GM23338 (cell line): Measurements from ENCODE around the gene COL15A1. TPM values are rescaled to one million over a fixed set of nuclear protein-coding genes. Genes with fewer than 3 reads are reported as not detected.

ENCODE experiments used
- ATAC-seq: fragments of 200-7000 bp; cut with Tn5 transposase; 3 replicates; pipeline ENCODE4 v1.9.1; 2020
- DNase-seq: peaks from one replicate; pipeline ENCODE4 v3.0.0-alpha.2; 2015; ENCODE audit warnings: low spot score
- H2AFZ ChIP-seq: fragments of 200-600 bp; sonication (generic); 2 replicates; pipeline ENCODE4 v1.8.0; 2016; ENCODE audit warnings: antibody characterized with exemption, mild to moderate bottlenecking, moderate library complexity
- H3F3A ChIP-seq: fragments of 200-600 bp; sonication (generic); replicated peaks from 2 replicates; pipeline ENCODE4 v1.8.0; 2017; ENCODE audit warnings: antibody characterized with exemption, mixed run types, low read depth
- H3K27ac ChIP-seq: fragments of 200-600 bp; sonication (generic); 2 replicates; pipeline ENCODE4 v1.6.1; 2016; ENCODE audit warnings: low read depth
- H3K27me3 ChIP-seq: fragments of 200-600 bp; sonication (generic); 2 replicates; pipeline ENCODE4 v1.8.0; 2016; ENCODE audit warnings: mild to moderate bottlenecking, mixed run types, moderate library complexity; ENCODE audit not compliant: insufficient read depth
- H3K36me3 ChIP-seq: fragments of 200-600 bp; sonication (generic); 2 replicates; pipeline ENCODE4 v1.8.0; 2016; ENCODE audit warnings: mild to moderate bottlenecking; ENCODE audit not compliant: insufficient read depth
- H3K4me1 ChIP-seq: fragments of 200-600 bp; sonication (generic); 2 replicates; pipeline ENCODE4 v1.8.0; 2016; ENCODE audit warnings: mild to moderate bottlenecking, moderate library complexity; ENCODE audit not compliant: insufficient read depth
- H3K4me2 ChIP-seq: fragments of 200-600 bp; sonication (generic); 2 replicates; pipeline ENCODE4 v1.7.1; 2017; ENCODE audit warnings: mixed run types
- H3K4me3 ChIP-seq: fragments of 200-600 bp; sonication (generic); 2 replicates; pipeline ENCODE4 v1.6.1; 2016; ENCODE audit warnings: mixed run types
- H3K79me2 ChIP-seq: fragments of 200-600 bp; sonication (generic); replicated peaks from 2 replicates; pipeline ENCODE4 v1.8.0; 2017; ENCODE audit warnings: mild to moderate bottlenecking; ENCODE audit not compliant: insufficient read depth
- H3K9me2 ChIP-seq: fragments of 200-600 bp; sonication (generic); 2 replicates; pipeline ENCODE4 v1.8.0; 2017; ENCODE audit not compliant: insufficient read depth
- H4K20me1 ChIP-seq: fragments of 200-600 bp; sonication (generic); replicated peaks from 2 replicates; pipeline ENCODE4 v1.8.0; 2017; ENCODE audit warnings: mild to moderate bottlenecking; ENCODE audit not compliant: insufficient read depth
- H3K27ac Mint-ChIP-seq: 2 replicates; pipeline ENCODE4 v1.8.0; 2020; ENCODE audit warnings: inconsistent platforms, mild to moderate bottlenecking, moderate library complexity, mixed read lengths
- H3K27me3 Mint-ChIP-seq: 3 replicates; pipeline ENCODE4 v1.8.0; 2022; ENCODE audit warnings: low read depth, mild to moderate bottlenecking, moderate library complexity, mixed read lengths, inconsistent platforms; ENCODE audit not compliant: insufficient read depth, poor library complexity
- H3K36me3 Mint-ChIP-seq: 3 replicates; pipeline ENCODE4 v1.8.0; 2021; ENCODE audit warnings: low read depth, mild to moderate bottlenecking, inconsistent platforms, moderate library complexity, mixed read lengths
- H3K4me1 Mint-ChIP-seq: 3 replicates; pipeline ENCODE4 v1.8.0; 2020; ENCODE audit warnings: mild to moderate bottlenecking, inconsistent platforms, mixed read lengths
- H3K4me3 Mint-ChIP-seq: 3 replicates; pipeline ENCODE4 v1.8.0; 2021; ENCODE audit warnings: moderate library complexity, mild to moderate bottlenecking, inconsistent platforms, mixed read lengths
- H3K9me3 Mint-ChIP-seq: 3 replicates; pipeline ENCODE4 v1.8.0; 2020; ENCODE audit warnings: moderate library complexity, mild to moderate bottlenecking, inconsistent platforms, mixed read lengths
- CREB1 ChIP-seq: fragments of 250-450 bp; sonication (Bioruptor Pico); IDR thresholded peaks from 2 replicates; pipeline ENCODE4 v1.5.0; 2020; ENCODE audit warnings: low read depth, mild to moderate bottlenecking, moderate library complexity
- ETS1 ChIP-seq: IDR thresholded peaks from 2 replicates; pipeline ENCODE4 v1.6.1; 2016; ENCODE audit warnings: antibody characterized with exemption
- EZH2 ChIP-seq: fragments of 200-600 bp; sonication (generic); IDR thresholded peaks from one replicate; pipeline ENCODE4 v1.8.0; 2017; ENCODE audit warnings: antibody characterized with exemption, mild to moderate bottlenecking, low read depth; ENCODE audit not compliant: unreplicated experiment
- EZH2phosphoT487 ChIP-seq: fragments of 200-600 bp; sonication (generic); IDR thresholded peaks from one replicate; pipeline ENCODE4 v1.8.1; 2018; ENCODE audit warnings: antibody characterized with exemption; ENCODE audit not compliant: unreplicated experiment
- JUNB ChIP-seq: IDR thresholded peaks from one replicate; pipeline ENCODE4 v1.6.1; 2016; ENCODE audit warnings: antibody characterized with exemption; ENCODE audit not compliant: unreplicated experiment
- NANOG ChIP-seq: IDR thresholded peaks from 2 replicates; pipeline ENCODE4 v1.6.1; 2016; ENCODE audit warnings: antibody characterized with exemption, borderline replicate concordance
- POLR2AphosphoS5 ChIP-seq: IDR thresholded peaks from 2 replicates; pipeline ENCODE4 v1.6.1; 2016; ENCODE audit warnings: antibody characterized with exemption, low read depth
- STAT1 ChIP-seq: IDR thresholded peaks from one replicate; pipeline ENCODE4 v1.6.1; 2016; ENCODE audit warnings: antibody characterized with exemption; ENCODE audit not compliant: unreplicated experiment
- ZNF114 ChIP-seq: fragments of 250-450 bp; sonication (Bioruptor Pico); IDR thresholded peaks from 2 replicates; pipeline ENCODE4 v1.5.0; 2020; ENCODE audit warnings: mild to moderate bottlenecking, moderate library complexity
- ZNF331 ChIP-seq: fragments of 250-450 bp; sonication (Bioruptor Pico); IDR thresholded peaks from 2 replicates; pipeline ENCODE4 v1.5.0; 2020; ENCODE audit warnings: low read depth, mild to moderate bottlenecking, moderate library complexity
- polyA plus RNA-seq: library from polyadenylated mRNA; unstranded; fragments of >200 nt; fragmentation: Nextera tagmentation; extraction: Ambion mirVana; gene quantifications from 2 replicates; pipeline ENCODE4 v1.2.1, GENCODE V29; 2016
- total RNA-seq: library from RNA; depleted of rRNA; stranded (reverse); fragments of >200 nt; shearing (Covaris generic); gene quantifications from 2 replicates; pipeline ENCODE4 v1.2.3, GENCODE V29; 2014
- TF ChIP-seq, protein P1 (sequence below), 2 experiments: fragments of 200-600 bp in 1 of 2; sonication (generic) in 1 of 2; conservative IDR thresholded peaks; 2 replicates each; pipeline versions ENCODE4 v1.5.1 to v1.6.1; 2016 to 2017; ENCODE audit warnings: antibody characterized with exemption in 2 of 2, low read depth in 2 of 2, mild to moderate bottlenecking in 2 of 2, moderate library complexity in 1 of 2
- TF ChIP-seq, protein P2 (sequence below): IDR thresholded peaks from one replicate; pipeline ENCODE4 v1.6.1; 2018; ENCODE audit warnings: antibody characterized with exemption; ENCODE audit not compliant: unreplicated experiment
- TF ChIP-seq, protein P3 (sequence below): fragments of 250-450 bp; sonication (Bioruptor Pico); IDR thresholded peaks from 2 replicates; pipeline ENCODE4 v1.5.0; 2020; ENCODE audit warnings: mild to moderate bottlenecking, moderate library complexity

COL15A1 gene
- total and polyA plus RNA-seq, 2 experiments from 2014 or later: 0.17 to 0.18 TPM

- H3K4me3 Mint-ChIP-seq: peak overlapping the region; percentile 80
- peak overlapping the region; percentile 69; the same call in 1 of the 2 replicates for H3K27ac ChIP-seq
- peak overlapping the region; percentile 91 for H3K4me3 ChIP-seq
- H3K4me1 Mint-ChIP-seq: peaks cover 34% of the 10 kb centered on the region
- H3F3A ChIP-seq: peaks cover 12% of the 10 kb centered on the region
- peaks cover 25% of the 10 kb centered on the region for H3K27me3 ChIP-seq
- ATAC-seq (peak; percentile 25), DNase-seq (peak; percentile 64)
- peaks cover 24% of the 10 kb centered on the region for H4K20me1 ChIP-seq
- H3K36me3 ChIP-seq: no peaks in the 10 kb centered on the region
- peaks cover 34% of the 10 kb centered on the region for H3K79me2 ChIP-seq
- peak overlapping the region; percentile 100 for H2AFZ ChIP-seq
- H3K27me3 Mint-ChIP-seq: peaks cover 3% of the 10 kb centered on the region
- TF ChIP-seq JUNB (no peak), NANOG (no peak), ETS1 (no peak), EZH2 (no peak), POLR2AphosphoS5 (no peak), CREB1 (CRISPR knock-in tag) (no peak), STAT1 (no peak), ZNF331 (CRISPR knock-in tag) (no peak), EZH2phosphoT487 (no peak), ZNF114 (CRISPR knock-in tag) (no peak)
- TF ChIP-seq, protein P1, sequence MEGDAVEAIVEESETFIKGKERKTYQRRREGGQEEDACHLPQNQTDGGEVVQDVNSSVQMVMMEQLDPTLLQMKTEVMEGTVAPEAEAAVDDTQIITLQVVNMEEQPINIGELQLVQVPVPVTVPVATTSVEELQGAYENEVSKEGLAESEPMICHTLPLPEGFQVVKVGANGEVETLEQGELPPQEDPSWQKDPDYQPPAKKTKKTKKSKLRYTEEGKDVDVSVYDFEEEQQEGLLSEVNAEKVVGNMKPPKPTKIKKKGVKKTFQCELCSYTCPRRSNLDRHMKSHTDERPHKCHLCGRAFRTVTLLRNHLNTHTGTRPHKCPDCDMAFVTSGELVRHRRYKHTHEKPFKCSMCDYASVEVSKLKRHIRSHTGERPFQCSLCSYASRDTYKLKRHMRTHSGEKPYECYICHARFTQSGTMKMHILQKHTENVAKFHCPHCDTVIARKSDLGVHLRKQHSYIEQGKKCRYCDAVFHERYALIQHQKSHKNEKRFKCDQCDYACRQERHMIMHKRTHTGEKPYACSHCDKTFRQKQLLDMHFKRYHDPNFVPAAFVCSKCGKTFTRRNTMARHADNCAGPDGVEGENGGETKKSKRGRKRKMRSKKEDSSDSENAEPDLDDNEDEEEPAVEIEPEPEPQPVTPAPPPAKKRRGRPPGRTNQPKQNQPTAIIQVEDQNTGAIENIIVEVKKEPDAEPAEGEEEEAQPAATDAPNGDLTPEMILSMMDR (conservative IDR thresholded peaks at IDR 0.05; ENCODE audit: low read depth in 2 of 2): no peak
- TF ChIP-seq, protein P2, sequence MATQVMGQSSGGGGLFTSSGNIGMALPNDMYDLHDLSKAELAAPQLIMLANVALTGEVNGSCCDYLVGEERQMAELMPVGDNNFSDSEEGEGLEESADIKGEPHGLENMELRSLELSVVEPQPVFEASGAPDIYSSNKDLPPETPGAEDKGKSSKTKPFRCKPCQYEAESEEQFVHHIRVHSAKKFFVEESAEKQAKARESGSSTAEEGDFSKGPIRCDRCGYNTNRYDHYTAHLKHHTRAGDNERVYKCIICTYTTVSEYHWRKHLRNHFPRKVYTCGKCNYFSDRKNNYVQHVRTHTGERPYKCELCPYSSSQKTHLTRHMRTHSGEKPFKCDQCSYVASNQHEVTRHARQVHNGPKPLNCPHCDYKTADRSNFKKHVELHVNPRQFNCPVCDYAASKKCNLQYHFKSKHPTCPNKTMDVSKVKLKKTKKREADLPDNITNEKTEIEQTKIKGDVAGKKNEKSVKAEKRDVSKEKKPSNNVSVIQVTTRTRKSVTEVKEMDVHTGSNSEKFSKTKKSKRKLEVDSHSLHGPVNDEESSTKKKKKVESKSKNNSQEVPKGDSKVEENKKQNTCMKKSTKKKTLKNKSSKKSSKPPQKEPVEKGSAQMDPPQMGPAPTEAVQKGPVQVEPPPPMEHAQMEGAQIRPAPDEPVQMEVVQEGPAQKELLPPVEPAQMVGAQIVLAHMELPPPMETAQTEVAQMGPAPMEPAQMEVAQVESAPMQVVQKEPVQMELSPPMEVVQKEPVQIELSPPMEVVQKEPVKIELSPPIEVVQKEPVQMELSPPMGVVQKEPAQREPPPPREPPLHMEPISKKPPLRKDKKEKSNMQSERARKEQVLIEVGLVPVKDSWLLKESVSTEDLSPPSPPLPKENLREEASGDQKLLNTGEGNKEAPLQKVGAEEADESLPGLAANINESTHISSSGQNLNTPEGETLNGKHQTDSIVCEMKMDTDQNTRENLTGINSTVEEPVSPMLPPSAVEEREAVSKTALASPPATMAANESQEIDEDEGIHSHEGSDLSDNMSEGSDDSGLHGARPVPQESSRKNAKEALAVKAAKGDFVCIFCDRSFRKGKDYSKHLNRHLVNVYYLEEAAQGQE: no peak
- TF ChIP-seq, protein P3, sequence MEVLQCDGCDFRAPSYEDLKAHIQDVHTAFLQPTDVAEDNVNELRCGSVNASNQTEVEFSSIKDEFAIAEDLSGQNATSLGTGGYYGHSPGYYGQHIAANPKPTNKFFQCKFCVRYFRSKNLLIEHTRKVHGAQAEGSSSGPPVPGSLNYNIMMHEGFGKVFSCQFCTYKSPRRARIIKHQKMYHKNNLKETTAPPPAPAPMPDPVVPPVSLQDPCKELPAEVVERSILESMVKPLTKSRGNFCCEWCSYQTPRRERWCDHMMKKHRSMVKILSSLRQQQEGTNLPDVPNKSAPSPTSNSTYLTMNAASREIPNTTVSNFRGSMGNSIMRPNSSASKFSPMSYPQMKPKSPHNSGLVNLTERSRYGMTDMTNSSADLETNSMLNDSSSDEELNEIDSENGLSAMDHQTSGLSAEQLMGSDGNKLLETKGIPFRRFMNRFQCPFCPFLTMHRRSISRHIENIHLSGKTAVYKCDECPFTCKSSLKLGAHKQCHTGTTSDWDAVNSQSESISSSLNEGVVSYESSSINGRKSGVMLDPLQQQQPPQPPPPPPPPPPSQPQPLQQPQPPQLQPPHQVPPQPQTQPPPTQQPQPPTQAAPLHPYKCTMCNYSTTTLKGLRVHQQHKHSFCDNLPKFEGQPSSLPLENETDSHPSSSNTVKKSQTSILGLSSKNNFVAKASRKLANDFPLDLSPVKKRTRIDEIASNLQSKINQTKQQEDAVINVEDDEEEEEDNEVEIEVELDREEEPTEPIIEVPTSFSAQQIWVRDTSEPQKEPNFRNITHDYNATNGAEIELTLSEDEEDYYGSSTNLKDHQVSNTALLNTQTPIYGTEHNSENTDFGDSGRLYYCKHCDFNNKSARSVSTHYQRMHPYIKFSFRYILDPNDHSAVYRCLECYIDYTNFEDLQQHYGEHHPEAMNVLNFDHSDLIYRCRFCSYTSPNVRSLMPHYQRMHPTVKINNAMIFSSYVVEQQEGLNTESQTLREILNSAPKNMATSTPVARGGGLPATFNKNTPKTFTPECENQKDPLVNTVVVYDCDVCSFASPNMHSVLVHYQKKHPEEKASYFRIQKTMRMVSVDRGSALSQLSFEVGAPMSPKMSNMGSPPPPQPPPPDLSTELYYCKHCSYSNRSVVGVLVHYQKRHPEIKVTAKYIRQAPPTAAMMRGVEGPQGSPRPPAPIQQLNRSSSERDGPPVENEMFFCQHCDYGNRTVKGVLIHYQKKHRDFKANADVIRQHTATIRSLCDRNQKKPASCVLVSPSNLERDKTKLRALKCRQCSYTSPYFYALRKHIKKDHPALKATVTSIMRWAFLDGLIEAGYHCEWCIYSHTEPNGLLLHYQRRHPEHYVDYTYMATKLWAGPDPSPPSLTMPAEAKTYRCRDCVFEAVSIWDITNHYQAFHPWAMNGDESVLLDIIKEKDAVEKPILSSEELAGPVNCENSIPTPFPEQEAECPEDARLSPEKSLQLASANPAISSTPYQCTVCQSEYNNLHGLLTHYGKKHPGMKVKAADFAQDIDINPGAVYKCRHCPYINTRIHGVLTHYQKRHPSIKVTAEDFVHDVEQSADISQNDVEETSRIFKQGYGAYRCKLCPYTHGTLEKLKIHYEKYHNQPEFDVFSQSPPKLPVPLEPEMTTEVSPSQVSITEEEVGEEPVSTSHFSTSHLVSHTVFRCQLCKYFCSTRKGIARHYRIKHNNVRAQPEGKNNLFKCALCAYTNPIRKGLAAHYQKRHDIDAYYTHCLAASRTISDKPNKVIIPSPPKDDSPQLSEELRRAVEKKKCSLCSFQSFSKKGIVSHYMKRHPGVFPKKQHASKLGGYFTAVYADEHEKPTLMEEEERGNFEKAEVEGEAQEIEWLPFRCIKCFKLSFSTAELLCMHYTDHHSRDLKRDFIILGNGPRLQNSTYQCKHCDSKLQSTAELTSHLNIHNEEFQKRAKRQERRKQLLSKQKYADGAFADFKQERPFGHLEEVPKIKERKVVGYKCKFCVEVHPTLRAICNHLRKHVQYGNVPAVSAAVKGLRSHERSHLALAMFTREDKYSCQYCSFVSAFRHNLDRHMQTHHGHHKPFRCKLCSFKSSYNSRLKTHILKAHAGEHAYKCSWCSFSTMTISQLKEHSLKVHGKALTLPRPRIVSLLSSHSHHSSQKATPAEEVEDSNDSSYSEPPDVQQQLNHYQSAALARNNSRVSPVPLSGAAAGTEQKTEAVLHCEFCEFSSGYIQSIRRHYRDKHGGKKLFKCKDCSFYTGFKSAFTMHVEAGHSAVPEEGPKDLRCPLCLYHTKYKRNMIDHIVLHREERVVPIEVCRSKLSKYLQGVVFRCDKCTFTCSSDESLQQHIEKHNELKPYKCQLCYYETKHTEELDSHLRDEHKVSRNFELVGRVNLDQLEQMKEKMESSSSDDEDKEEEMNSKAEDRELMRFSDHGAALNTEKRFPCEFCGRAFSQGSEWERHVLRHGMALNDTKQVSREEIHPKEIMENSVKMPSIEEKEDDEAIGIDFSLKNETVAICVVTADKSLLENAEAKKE (CRISPR knock-in tag): no peak
- no peak overlapping the region for H3K27ac Mint-ChIP-seq
- peaks cover 38% of the 10 kb centered on the region for H3K4me1 ChIP-seq
- H3K9me2 ChIP-seq: no peaks in the 10 kb centered on the region
- no peaks in the 10 kb centered on the region; the same call in 2 of the 3 replicates for H3K36me3 Mint-ChIP-seq
- no peaks in the 10 kb centered on the region; the same call in 2 of the 3 replicates for H3K9me3 Mint-ChIP-seq
- peak overlapping the region; percentile 99 for H3K4me2 ChIP-seq
Measured at GRCh38 chr9:99103901-99104458, 160.3 kb downstream of the COL15A1 start.
